ENCODE results near the gene G0S2. TPM values are rescaled to one million over a fixed set of nuclear protein-coding genes. Genes with fewer than 3 reads are reported as not detected.

Gene G0S2
- total and polyA plus RNA-seq, 10 of the 15 experiments (the other 5 are each of a cell fraction or from before 2014, with no cell fraction given): 0.07 to 0.51 (median 0.23) TPM

DNA sequence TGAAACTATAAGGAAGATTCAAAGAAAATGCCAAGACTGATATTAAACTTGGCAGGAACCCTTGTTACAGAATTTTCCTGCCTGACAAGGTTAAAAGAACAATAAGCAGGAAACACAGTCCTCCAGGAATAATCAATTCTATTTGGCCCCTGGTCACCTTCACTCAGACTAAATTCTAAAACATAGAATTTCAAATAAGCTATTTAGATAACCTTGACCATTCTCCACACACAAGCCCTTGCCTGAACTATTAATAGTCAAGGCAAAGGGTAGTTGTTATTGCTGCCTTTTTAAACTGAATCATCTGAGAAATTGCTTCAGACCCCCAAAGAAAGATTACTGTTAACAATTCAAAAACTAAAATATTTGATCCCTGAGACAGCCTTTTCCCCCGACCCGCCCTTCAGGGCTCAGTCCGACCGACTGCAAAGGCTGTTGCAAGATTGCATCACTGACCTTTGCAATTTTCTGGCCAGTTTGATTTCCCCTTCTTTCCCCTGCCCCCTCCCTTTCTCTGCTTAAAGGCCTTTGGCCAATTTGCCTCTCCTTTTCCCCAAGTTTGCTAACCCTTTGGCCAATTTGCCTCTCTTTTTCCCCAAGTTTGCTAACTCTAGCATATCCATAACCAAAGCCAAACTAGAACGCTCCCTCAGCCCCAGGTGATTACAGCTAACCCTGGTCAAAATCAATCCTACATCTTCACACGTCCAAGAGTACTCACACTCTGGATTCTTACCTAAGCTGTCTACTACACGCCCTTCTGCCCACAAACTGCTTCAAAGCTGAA, 1.4 kb upstream of the G0S2 start:
- Histone ChIP-seq H2AFZ (ENCODE audit: control insufficient read depth, low read depth, low read length) (no peak overlapping the region), H3K4me2 (ENCODE audit: control insufficient read depth, insufficient read depth) (peak overlapping the region; percentile 12; the same call in 1 of the 2 replicates), H3K4me3 (no peak overlapping the region), H3K27me3 (replicated peaks in 1 of 2; ENCODE audit: control insufficient read depth in 2 of 2, insufficient read depth in 2 of 2, low read length in 1 of 2) (peaks cover 0 to 3% of the 10 kb centered on the region in 2 experiments; a peak in 3 of 4 replicates), H3K9me3 (replicated peaks; ENCODE audit: control insufficient read depth, insufficient read depth, low read length) (no peaks in the 10 kb centered on the region), H3K9ac (ENCODE audit: control insufficient read depth, insufficient read depth, low read length) (no peak overlapping the region), H3K79me2 (ENCODE audit: control insufficient read depth, insufficient read depth, low read length) (no peaks in the 10 kb centered on the region), H3K27ac (ENCODE audit: control insufficient read depth, insufficient read depth) (no peak overlapping the region), H3K36me3 (ENCODE audit: control insufficient read depth in 2 of 2, insufficient read depth in 2 of 2, low read length in 1 of 2) (no peaks in the 10 kb centered on the region), H4K20me1 (ENCODE audit: control insufficient read depth, insufficient read depth) (no peaks in the 10 kb centered on the region; the same call in 1 of the 2 replicates), H3K4me1 (ENCODE audit: control insufficient read depth, insufficient read depth, low read length) (peaks cover 18% of the 10 kb centered on the region)
- SMC1A ChIA-PET (ENCODE audit: uncharacterized antibody, unreplicated experiment): interaction anchor here (0.7 to 10.1 kb wide), 20 partner anchors 9 to 1011 kb away, joined by 3 to 261 read pairs (median 4); partner anchors contain the start of gene LAMB3
- no peak for FAIRE-seq
- no peak for ATAC-seq
- 83% methylated on average over 7 of the region's 7 CpGs for WGBS (ENCODE audit: insufficient coverage, insufficient replicate concordance, low lambda C conversion rate, missing lambda C conversion rate)
- TF ChIP-seq, protein P1, sequence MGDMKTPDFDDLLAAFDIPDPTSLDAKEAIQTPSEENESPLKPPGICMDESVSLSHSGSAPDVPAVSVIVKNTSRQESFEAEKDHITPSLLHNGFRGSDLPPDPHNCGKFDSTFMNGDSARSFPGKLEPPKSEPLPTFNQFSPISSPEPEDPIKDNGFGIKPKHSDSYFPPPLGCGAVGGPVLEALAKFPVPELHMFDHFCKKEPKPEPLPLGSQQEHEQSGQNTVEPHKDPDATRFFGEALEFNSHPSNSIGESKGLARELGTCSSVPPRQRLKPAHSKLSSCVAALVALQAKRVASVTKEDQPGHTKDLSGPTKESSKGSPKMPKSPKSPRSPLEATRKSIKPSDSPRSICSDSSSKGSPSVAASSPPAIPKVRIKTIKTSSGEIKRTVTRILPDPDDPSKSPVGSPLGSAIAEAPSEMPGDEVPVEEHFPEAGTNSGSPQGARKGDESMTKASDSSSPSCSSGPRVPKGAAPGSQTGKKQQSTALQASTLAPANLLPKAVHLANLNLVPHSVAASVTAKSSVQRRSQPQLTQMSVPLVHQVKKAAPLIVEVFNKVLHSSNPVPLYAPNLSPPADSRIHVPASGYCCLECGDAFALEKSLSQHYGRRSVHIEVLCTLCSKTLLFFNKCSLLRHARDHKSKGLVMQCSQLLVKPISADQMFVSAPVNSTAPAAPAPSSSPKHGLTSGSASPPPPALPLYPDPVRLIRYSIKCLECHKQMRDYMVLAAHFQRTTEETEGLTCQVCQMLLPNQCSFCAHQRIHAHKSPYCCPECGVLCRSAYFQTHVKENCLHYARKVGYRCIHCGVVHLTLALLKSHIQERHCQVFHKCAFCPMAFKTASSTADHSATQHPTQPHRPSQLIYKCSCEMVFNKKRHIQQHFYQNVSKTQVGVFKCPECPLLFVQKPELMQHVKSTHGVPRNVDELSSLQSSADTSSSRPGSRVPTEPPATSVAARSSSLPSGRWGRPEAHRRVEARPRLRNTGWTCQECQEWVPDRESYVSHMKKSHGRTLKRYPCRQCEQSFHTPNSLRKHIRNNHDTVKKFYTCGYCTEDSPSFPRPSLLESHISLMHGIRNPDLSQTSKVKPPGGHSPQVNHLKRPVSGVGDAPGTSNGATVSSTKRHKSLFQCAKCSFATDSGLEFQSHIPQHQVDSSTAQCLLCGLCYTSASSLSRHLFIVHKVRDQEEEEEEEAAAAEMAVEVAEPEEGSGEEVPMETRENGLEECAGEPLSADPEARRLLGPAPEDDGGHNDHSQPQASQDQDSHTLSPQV (IDR thresholded peaks at IDR 0.05): 0 out of 2 replicates have a peak, but pooled peaks have one; percentile 9
- TF ChIP-seq, protein P2, sequence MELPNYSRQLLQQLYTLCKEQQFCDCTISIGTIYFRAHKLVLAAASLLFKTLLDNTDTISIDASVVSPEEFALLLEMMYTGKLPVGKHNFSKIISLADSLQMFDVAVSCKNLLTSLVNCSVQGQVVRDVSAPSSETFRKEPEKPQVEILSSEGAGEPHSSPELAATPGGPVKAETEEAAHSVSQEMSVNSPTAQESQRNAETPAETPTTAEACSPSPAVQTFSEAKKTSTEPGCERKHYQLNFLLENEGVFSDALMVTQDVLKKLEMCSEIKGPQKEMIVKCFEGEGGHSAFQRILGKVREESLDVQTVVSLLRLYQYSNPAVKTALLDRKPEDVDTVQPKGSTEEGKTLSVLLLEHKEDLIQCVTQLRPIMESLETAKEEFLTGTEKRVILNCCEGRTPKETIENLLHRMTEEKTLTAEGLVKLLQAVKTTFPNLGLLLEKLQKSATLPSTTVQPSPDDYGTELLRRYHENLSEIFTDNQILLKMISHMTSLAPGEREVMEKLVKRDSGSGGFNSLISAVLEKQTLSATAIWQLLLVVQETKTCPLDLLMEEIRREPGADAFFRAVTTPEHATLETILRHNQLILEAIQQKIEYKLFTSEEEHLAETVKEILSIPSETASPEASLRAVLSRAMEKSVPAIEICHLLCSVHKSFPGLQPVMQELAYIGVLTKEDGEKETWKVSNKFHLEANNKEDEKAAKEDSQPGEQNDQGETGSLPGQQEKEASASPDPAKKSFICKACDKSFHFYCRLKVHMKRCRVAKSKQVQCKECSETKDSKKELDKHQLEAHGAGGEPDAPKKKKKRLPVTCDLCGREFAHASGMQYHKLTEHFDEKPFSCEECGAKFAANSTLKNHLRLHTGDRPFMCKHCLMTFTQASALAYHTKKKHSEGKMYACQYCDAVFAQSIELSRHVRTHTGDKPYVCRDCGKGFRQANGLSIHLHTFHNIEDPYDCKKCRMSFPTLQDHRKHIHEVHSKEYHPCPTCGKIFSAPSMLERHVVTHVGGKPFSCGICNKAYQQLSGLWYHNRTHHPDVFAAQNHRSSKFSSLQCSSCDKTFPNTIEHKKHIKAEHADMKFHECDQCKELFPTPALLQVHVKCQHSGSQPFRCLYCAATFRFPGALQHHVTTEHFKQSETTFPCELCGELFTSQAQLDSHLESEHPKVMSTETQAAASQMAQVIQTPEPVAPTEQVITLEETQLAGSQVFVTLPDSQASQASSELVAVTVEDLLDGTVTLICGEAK (IDR thresholded peaks at IDR 0.05; ENCODE audit: borderline replicate concordance): peak; percentile 35; the same call in 1 of the 2 replicates
- TF ChIP-seq CHD2 (IDR thresholded peaks at IDR 0.05; ENCODE audit: borderline replicate concordance, low read depth, low read length) (no peak), CREB1 (IDR thresholded peaks at IDR 0.05; ENCODE audit: low read depth) (no peak), CEBPB (IDR thresholded peaks at IDR 0.05; ENCODE audit: borderline replicate concordance in 1 of 2, low read depth in 2 of 2, low read length in 2 of 2) (no peak), STAT3 (IDR thresholded peaks at IDR 0.05; ENCODE audit: low read depth, low read length) (peak; percentile 76; the same call in 1 of the 2 replicates), SMAD1 (IDR thresholded peaks at IDR 0.05; ENCODE audit: low read depth, partially characterized antibody) (no peak), BHLHE40 (IDR thresholded peaks at IDR 0.05; ENCODE audit: borderline replicate concordance in 1 of 2, low read depth in 2 of 2, low read length in 1 of 2) (no peak), KDM1A (IDR thresholded peaks at IDR 0.05; ENCODE audit: borderline replicate concordance) (no peak)
- TF ChIP-seq, protein P3, sequence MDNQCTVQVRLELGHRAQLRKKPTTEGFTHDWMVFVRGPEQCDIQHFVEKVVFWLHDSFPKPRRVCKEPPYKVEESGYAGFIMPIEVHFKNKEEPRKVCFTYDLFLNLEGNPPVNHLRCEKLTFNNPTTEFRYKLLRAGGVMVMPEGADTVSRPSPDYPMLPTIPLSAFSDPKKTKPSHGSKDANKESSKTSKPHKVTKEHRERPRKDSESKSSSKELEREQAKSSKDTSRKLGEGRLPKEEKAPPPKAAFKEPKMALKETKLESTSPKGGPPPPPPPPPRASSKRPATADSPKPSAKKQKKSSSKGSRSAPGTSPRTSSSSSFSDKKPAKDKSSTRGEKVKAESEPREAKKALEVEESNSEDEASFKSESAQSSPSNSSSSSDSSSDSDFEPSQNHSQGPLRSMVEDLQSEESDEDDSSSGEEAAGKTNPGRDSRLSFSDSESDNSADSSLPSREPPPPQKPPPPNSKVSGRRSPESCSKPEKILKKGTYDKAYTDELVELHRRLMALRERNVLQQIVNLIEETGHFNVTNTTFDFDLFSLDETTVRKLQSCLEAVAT (IDR thresholded peaks at IDR 0.05): 0 out of 2 replicates have a peak, but pooled peaks have one; percentile 1
- POLR2A ChIA-PET: interaction anchor here (0.5 to 6.2 kb wide), 11 partner anchors 9 to 82 kb away, joined by 3 to 95 read pairs (median 6); partner anchors contain the start of genes LAMB3 and TRAF3IP3
- RAD21 ChIA-PET (ENCODE audit: unreplicated experiment): interaction anchor here (0.7 to 7.1 kb wide), 20 partner anchors 9 to 142 kb away, joined by 3 to 195 read pairs (median 5); partner anchors contain the start of genes LAMB3 and TRAF3IP3
- intact Hi-C loops (cut with micrococcal nuclease; ENCODE audit: unreplicated experiment) (loop anchor here (2.0 to 10.0 kb wide), 2 partner anchors 19 to 1849 kb away; no protein-coding TSS in a partner anchor), in situ Hi-C loops (cut with MboI) (no loop called here)
- DNase-seq (ENCODE audit: low read depth, low spot score): no peak
- CTCF ChIA-PET: interaction anchor here (0.9 to 6.0 kb wide), 20 partner anchors 9 to 150 kb away, joined by 3 to 58 read pairs (median 4); partner anchors contain the start of gene LAMB3
- TSS peak; percentile 89 for BruUV-seq (replicated peaks)

All from GM12878 (cell line).